Body of pancreas (tissue), 4 donors: ENCODE measurements around the gene TUBGCP6. TPM values are rescaled to one million over a fixed set of nuclear protein-coding genes. Genes with fewer than 3 reads are reported as not detected.

Experiments used
- ATAC-seq: fragments of 150-250 bp; one replicate; pipeline ENCODE4 v1.9.1; 2016
- DNase-seq, 4 donors: peaks; one replicate each; pipeline ENCODE4 v3.0.0-alpha.2; 2019
- H3K27ac ChIP-seq, 4 donors: fragments of 200-600 bp; sonication (generic); 1 replicate in 3 of 4; 2 replicates in 1 of 4; pipeline versions ENCODE4 v1.5.1 to v1.6.1; 2016 to 2019; ENCODE audit warnings: mild to moderate bottlenecking in 1 of 4, mixed read lengths in 1 of 4, moderate library complexity in 1 of 4
- H3K27me3 ChIP-seq, 2 donors: fragments of 200-600 bp; sonication (generic); one replicate each; pipeline ENCODE4 v1.6.0; 2016; ENCODE audit warnings: mild to moderate bottlenecking in 1 of 2
- H3K36me3 ChIP-seq, 2 donors: fragments of 200-600 bp; sonication (generic); replicated peaks in 1 of 2; 2 replicates each; pipeline ENCODE4 v1.5.1; 2016; ENCODE audit warnings: low read depth in 2 of 2; ENCODE audit not compliant: insufficient read depth in 1 of 2
- H3K4me1 ChIP-seq: fragments of 200-600 bp; sonication (generic); one replicate; pipeline ENCODE4 v1.6.0; 2016
- H3K4me3 ChIP-seq, 2 donors: fragments of 200-600 bp; sonication (generic); 1 replicate in 1 of 2; 2 replicates in 1 of 2; pipeline ENCODE4 v1.5.1; 2016 to 2019
- H3K9me3 ChIP-seq, 3 donors: fragments of 200-600 bp; sonication (generic); 1 replicate in 2 of 3; 2 replicates in 1 of 3; pipeline ENCODE4 v1.5.1; 2016
- POLR2A ChIP-seq, 3 donors: fragments of 450-650 bp; IDR thresholded peaks; one replicate each; pipeline ENCODE4 v1.6.1; 2016; ENCODE audit warnings: antibody characterized with exemption in 3 of 3, mild to moderate bottlenecking in 2 of 3
- WGBS, 2 donors: methylation state at CpG; one replicate each; pipeline ENCODE4 v1.1.5; 2017; 5-methylcytosine and 5-hydroxymethylcytosine counted together
- intact Hi-C: fragments of 100-400 bp; cut with DNase I; formaldehyde crosslinking; loops from one replicate; pipeline ENCODE4 v1.15.1; 2023
- total RNA-seq, 2 donors: library from RNA; depleted of rRNA; stranded (reverse); fragments of >200 nt; gene quantifications; one replicate each; pipeline ENCODE4 v1.1.0, GENCODE V29; 2016
- TF ChIP-seq, protein P1 (sequence below), 7 experiments: fragments of 450-650 bp in 4 of 7; fragments of 200-600 bp in 3 of 7; sonication (generic) in 3 of 7; IDR thresholded peaks; one replicate each; pipeline ENCODE4 v1.5.1; 2016 to 2019; ENCODE audit warnings: antibody characterized with exemption in 7 of 7

The TUBGCP6 gene
- total RNA-seq, 2 donors from 2014 or later: 61.2 to 121 TPM

DNA sequence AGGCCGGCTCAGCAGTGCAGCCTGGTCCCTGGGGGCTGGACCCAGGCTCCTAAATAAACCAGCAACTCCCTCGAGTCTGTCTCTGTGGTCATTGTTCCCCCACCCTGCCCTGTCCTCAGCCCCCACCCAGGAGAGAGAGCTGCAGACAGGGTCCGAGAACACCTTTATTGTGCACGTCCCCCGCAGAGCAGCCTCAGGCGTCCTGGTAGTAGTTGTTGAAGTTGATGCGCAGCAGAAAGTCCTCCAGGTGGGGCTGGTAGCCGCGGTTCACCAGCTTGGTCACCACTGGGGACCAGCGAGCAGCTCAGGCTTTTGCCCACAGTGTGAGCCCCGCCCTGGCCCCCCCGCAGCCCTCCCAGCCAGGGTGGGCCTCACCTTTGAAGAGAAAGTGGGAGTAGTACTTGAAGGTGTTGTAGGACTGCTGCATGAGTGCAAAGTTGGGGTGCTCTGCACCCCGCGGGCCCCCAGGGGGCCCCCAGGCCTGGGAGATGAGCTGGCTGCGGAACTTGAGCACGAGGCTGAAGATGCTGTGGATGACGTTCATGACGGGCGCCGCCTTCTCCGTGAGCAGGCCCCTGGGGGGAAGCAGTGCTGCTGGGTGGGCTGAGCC lies 27.2 kb downstream of the TUBGCP6 start:
- peaks cover 17% of the 10 kb centered on the region for H3K4me1 ChIP-seq
- H3K27ac ChIP-seq: no peak overlapping the region
- H3K36me3 ChIP-seq: peaks cover 17 to 47% of the 10 kb centered on the region in 2 donors
- WGBS, 2 donors: 81 to 85% methylated on average over 9 to 16 of the region's 21 CpGs
- DNase-seq (no peak), ATAC-seq (no peak)
- no peaks in the 10 kb centered on the region for H3K27me3 ChIP-seq
- TF ChIP-seq, protein P1, sequence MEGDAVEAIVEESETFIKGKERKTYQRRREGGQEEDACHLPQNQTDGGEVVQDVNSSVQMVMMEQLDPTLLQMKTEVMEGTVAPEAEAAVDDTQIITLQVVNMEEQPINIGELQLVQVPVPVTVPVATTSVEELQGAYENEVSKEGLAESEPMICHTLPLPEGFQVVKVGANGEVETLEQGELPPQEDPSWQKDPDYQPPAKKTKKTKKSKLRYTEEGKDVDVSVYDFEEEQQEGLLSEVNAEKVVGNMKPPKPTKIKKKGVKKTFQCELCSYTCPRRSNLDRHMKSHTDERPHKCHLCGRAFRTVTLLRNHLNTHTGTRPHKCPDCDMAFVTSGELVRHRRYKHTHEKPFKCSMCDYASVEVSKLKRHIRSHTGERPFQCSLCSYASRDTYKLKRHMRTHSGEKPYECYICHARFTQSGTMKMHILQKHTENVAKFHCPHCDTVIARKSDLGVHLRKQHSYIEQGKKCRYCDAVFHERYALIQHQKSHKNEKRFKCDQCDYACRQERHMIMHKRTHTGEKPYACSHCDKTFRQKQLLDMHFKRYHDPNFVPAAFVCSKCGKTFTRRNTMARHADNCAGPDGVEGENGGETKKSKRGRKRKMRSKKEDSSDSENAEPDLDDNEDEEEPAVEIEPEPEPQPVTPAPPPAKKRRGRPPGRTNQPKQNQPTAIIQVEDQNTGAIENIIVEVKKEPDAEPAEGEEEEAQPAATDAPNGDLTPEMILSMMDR (IDR thresholded peaks at IDR 0.05): no peak
- no peak for TF ChIP-seq POLR2A (IDR thresholded peaks at IDR 0.05)
- H3K4me3 ChIP-seq: no peak overlapping the region
- intact Hi-C loops: no loop called here
- H3K9me3 ChIP-seq: no peaks in the 10 kb centered on the region

DNA sequence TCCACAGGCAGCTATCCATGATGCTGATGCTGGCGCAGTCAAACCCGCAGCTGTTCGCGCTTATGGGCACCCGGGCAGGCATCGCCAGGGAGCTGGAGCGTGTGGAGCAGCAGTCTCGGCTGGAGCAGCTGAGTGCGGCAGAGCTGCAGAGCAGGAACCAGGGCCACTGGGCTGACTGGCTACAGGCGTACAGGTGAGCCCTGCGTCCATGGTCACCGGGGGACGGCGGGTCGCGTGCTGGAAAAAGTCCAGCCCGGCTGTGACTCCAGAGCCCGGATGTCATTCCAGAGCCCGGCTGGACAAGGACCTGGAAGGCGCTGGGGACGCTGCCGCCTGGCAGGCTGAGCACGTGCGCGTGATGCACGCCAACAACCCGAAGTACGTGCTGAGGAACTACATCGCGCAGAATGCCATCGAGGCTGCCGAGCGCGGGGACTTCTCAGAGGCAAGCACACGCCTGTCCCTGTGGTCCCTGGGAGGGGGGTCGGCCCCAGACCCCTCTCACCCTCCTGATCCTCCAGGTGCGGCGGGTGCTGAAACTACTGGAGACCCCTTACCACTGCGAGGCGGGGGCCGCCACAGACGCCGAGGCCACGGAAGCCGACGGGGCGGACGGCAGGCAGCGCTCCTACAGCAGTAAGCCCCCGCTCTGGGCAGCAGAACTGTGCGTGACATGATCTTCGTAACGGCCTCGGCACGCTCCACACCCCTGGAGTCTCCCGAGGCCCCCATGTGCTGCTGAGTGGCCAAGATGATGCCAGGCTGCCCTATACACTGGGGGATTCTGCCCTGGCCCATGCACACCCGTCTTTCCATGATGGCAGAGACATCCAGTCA lies 27.9 kb downstream of the TUBGCP6 start:
- Histone ChIP-seq H3K4me1 (peaks cover 17% of the 10 kb centered on the region), H3K4me3 (no peak overlapping the region), H3K27ac (no peak overlapping the region), H3K36me3 (peaks cover 14 to 42% of the 10 kb centered on the region in 2 donors), H3K9me3 (no peaks in the 10 kb centered on the region), H3K27me3 (no peaks in the 10 kb centered on the region)
- DNase-seq (peak in 1 of 4 donors; percentile 15), ATAC-seq (no peak)
- WGBS, 2 donors: 92 to 95% methylated on average over 37 to 57 of the region's 57 CpGs
- intact Hi-C loops: no loop called here
- TF ChIP-seq, protein P1 (IDR thresholded peaks at IDR 0.05): no peak
- no peak for TF ChIP-seq POLR2A (IDR thresholded peaks at IDR 0.05)

DNA sequence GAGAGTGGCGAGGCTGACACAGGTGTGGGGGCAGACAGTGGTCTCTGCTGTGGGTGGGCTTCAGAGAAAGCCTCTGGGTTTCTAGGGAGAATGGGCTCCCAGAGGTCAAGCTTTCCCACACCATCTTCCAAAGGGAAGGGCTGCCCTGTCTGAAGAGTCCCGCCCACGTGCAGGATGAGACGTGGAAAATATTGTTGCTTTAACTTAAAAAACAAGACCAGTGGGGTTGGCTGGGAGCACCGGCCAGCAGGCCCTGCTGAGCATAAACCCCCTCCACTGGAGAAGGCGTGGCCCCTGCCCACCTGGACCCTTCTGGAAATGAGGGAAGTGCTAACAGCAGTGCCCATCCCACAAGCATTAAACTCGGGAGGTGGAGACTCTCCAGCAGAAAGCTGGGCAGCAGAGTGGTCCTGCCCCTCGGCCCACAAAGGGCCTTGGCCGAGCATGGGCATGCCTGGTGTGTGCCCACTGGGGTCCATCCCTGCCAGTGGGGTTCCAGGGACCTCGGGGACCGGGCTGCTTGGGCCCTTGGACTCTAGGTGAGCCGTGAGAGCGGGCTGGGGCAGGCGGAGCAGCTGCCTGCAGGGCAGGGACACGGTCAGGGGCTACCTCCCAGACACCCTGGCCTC lies 28.7 kb downstream of the TUBGCP6 start:
- DNase-seq (no peak), ATAC-seq (no peak)
- peaks cover 7 to 38% of the 10 kb centered on the region in 2 donors for H3K36me3 ChIP-seq
- intact Hi-C loops: no loop called here
- no peak overlapping the region for H3K27ac ChIP-seq
- 76 to 81% methylated on average over 5 to 15 of the region's 15 CpGs for WGBS, 2 donors
- H3K4me3 ChIP-seq: no peak overlapping the region
- H3K9me3 ChIP-seq: no peaks in the 10 kb centered on the region
- H3K27me3 ChIP-seq: no peaks in the 10 kb centered on the region
- peaks cover 17% of the 10 kb centered on the region for H3K4me1 ChIP-seq
- TF ChIP-seq, protein P1 (IDR thresholded peaks at IDR 0.05): no peak
- TF ChIP-seq POLR2A (IDR thresholded peaks at IDR 0.05): no peak

DNA sequence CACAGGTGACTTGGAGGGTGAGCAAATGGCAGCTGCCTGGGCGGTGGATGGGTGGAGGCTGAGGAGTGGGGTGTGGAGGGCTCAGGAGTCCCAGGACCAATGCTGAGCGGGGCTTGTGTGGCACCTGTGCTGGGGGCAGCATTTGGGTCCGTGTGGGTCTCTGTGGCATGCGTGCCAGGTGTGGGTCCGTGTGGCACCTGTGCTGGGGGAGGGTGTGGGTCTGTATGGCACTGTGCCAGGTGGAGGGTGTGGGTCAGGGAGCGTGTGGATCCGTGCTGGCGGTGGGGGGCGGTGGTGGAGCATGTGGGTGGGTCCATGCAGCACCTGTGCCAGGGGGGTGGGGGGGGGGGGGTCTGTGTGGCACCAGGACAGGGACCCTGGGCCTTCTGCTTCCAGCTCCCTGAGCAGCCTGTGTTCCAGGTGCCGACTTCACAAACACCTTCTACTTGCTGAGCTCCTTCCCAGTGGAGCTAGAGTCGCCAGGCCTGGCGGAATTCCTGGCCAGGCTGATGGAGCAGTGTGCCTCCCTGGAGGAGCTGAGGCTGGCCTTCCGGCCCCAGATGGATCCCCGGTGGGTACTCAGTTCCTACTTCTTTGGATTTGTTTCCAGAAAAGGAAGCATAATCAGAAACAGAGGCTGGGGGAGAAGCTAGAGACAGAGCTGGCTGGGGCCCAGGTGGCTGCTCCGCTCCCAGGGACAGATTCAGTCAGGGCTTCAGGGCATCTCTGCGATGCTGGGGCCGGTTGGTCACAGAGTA lies 29.3 kb downstream of the TUBGCP6 start:
- H3K4me1 ChIP-seq: peaks cover 17% of the 10 kb centered on the region
- 73 to 82% methylated on average over 10 to 17 of the region's 17 CpGs for WGBS, 2 donors
- H3K27ac ChIP-seq: no peak overlapping the region
- H3K36me3 ChIP-seq: peaks cover 7 to 39% of the 10 kb centered on the region in 2 donors
- no peaks in the 10 kb centered on the region for H3K27me3 ChIP-seq
- no peak overlapping the region for H3K4me3 ChIP-seq
- ATAC-seq (no peak), DNase-seq (peak in 1 of 4 donors; percentile 29)
- no peaks in the 10 kb centered on the region for H3K9me3 ChIP-seq
- intact Hi-C loops: no loop called here
- no peak for TF ChIP-seq POLR2A (IDR thresholded peaks at IDR 0.05)
- TF ChIP-seq, protein P1 (IDR thresholded peaks at IDR 0.05): no peak
